RPMI7951 (cell line): ENCODE results near the gene UBAC2. TPM values are rescaled to one million over a fixed set of nuclear protein-coding genes. Genes with fewer than 3 reads are reported as not detected.
A peak's percentile ranks its signal among the peaks of the same experiment; 100 is the strongest.

Experiments used
- DNase-seq: peaks from one replicate; pipeline ENCODE4 v3.0.0-alpha.2; 2012; ENCODE audit warnings: low read depth
- total RNA-seq: library from RNA; depleted of rRNA; stranded (reverse); fragments of >200 nt; shearing (Covaris generic); gene quantifications from 2 replicates; pipeline ENCODE4 v1.2.3, GENCODE V29; 2014

UBAC2 gene
- total RNA-seq, 1 experiment from 2014 or later, result 29.1 TPM

- no peak for DNase-seq
Measured at GRCh38 chr13:99270518-99270917, 69.9 kb downstream of the UBAC2 start.

DNA sequence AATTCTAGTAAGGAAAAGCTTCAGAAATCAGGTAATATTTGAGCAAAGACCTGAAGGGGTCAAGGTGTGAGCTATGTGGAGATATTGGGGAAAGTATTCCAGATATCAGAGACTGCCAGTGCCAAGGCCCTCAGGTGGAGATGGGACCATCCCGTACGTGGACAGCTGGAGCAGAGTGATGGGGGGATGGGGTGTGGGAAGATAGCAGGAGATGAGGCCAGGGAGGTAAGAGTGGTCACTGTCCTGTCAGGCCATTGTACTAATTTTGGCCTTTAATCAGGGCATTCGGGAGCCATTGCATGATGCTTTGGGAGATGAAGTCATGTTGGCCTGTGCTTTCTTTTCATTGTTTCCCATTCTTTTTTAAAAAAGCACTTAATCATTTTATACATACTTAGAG is 70.6 kb downstream of the UBAC2 start:
- no peak for DNase-seq

GRCh38 chr13:99272481-99272880 is 71.8 kb downstream of the UBAC2 start:
- no peak for DNase-seq

GRCh38 chr13:99273128-99273527 is 72.5 kb downstream of the UBAC2 start:
- no peak for DNase-seq

DNA sequence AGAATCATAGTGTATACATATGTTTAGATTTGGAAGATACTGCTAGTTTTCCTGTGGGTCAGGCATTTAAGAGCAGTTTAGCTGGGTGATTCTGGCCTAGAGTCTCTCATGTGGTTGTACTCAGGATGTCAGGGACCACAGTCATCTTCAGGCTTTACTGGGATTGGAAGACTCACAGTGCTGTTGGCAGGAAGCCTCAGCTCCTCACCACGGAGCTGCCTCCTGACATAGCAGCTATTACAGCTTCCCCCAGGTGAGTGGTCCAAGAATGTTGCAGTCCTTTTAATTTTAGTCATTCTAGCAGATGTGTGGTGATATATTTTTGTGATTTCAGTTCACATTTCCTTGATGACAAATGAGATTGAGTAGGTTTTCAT is 74.4 kb downstream of the UBAC2 start:
- peak; percentile 80 for DNase-seq

DNA sequence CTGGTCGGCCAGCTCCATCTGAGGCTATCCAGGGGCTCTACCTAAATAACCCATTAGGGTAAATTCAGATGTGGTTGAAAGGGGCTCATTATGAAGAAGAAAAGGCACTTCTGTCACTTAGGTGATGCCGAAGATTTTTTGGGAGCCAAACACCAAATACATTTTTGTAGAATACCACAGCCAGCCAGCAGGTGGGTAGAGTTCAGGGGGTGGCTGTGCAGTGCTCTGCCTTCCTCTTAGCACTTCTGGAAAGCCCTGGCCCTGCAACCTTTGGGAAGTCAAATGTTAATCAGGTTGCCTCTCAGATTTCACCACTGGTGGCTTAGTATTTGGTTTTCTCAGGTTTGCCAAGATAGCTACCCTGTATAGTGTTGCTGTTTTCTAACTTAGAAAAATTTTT is 76.1 kb downstream of the UBAC2 start:
- no peak for DNase-seq

DNA sequence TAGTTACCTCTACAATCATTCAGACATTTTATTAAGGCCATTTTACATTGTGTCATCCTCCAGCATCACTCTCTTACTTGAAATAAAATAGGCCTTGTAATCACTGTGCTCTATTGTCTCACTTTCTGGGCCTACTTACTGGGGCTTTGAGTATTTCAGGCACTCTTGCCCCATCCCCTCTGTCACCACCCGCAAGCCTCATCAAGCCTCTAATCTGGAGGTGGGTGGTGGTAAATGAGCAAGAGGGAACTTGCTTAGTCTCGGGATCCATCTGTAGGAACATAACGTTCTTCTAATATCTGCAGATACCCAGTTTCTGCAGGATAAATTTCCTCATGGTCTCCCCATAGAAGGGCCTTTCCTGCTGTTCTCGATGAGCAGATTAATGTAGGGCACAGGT is 77.0 kb downstream of the UBAC2 start:
- no peak for DNase-seq

DNA sequence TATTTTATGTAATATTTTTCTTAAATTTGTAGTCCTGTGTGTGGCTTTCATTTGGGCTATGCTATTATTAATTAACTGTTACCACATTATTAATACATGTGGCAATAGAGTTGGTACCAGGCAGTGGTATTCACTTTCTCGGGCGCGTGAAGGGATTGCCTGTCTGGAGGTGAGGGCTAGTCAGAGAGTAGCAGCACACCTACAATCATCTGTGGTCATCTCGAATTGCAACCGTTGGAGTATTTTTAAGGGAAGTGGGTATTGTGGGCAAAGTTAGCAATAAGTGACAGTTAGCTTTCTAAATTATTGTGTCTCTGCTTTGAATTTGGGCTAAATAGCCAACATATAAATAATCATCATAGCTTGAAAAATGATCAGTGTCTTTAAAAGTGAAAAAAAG is 77.5 kb downstream of the UBAC2 start:
- DNase-seq, result no peak

DNA sequence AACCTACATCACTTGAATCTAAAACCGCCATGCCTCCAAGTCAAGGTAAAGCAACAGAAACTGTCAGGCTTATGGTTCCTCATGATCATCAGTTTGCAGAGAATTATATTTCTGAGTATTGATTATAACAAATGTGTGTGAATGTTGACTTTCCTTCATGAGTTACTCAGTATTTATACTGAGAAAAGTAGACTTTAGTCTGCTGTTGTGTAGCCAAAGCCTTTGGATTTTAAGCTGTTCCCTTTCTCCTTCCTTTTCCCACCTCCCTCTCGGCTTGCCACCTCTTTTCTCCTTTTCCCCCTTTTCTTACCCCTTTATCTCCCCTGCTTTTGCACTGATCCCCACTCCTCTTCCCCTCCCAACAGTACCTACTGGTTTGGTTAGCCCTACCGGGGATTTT is 78.2 kb downstream of the UBAC2 start:
- no peak for DNase-seq

DNA sequence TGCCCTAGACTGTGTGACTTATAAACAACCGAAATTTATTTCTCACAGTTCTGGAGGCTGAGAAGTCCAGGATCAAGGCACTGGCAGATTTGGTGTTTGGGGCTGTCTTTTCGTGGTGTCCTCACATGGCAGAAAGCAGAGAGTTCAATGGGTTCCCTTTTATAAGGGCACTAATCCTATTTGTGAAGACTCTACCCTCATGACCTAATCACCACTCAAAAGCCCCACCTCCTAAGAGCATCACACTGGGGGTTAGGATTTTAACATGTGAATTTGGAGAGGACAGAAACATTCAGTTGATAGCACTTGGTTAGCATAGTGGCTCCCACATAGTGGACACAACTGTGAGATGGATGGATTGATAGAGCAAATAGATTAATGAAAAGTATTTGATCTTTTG is 79.0 kb downstream of the UBAC2 start:
- DNase-seq, result no peak

DNA sequence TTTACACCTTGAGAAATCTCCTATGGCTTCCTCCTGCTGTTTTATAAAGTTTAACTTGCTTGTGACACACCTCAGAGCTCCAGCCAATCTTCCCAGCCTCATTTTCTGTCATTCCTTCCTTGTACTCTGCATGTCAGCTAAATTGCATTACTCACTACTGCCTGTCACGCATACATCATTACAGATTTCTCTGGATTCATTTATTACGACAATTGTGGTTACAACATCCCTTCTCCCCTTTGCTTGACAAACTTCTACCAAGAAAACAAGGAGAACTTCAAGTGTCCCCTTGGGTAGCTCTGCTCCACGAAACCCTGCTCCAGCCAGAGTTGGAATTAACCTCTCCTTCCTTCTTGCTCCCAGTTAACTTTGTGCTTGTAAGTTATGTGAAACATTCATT is 79.5 kb downstream of the UBAC2 start:
- DNase-seq, result peak; percentile 79

- peak; percentile 9 for DNase-seq
Measured at GRCh38 chr13:99281811-99282263, 81.2 kb downstream of the UBAC2 start.

DNA sequence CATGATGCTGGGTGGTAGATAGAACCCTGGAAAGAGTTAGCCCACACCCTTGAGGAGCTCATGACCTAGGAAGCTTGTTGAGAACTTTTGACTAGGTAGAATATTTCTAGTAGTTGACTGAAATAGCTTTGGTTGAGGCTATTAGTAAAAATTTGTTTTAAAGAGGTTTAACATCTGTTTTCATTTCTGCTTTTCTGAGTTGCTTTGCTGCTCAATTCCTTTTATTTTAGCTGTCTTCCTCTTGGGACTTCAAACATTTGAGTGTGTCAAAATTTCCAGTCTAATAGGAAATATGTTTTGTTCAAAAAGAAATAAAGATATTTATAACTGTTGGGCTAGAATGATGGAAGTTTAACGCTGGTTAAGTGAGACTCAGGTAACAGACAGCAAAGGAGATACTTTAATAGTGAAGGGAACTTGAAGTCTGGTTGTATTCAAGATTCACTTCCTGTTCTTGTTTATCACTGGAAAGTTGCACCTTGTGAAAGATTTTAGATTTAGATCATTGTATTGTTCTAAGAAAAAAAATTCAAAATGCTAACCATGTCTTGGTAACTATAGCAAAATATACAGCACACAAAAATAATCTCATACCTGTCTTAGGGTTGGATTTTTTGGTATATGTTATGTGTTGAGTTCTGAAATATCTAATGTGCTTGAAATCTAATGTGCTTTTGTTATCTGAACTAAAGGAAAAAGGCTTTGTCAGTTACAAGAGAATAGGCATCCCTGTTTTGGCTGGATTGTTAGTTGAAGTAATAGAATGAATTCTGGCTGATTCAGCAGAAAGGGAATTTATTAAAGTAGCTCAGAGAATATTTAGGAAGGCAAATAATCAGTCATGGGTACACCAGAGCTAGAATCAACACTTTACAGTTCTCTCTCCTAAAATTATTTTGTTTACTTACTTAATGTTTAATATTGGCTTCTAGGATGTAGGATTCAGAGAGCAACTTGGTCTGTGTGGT is 81.9 kb downstream of the UBAC2 start:
- no peak for DNase-seq

GRCh38 chr13:99285432-99286182 is 85.0 kb downstream of the UBAC2 start:
- DNase-seq, result no peak

DNA sequence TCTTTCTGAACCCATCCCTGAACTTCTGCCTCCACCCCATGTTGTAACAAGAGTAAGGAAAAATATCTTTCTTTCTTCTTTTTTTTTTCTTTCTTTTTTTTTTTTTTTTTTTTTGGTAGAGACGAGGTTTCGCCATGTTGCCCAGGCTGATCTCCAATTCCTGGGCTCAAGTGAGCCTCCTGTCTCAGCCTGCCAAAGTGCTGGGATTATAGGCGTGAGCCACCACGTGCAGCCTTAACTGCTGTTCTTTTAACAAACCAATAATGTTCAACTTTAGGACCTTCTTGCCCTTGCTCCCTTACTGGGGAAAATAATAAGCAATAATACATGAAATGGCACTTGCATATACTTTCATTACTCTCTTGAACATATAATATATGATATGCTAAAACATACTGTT is 86.9 kb downstream of the UBAC2 start:
- DNase-seq, result no peak

DNA sequence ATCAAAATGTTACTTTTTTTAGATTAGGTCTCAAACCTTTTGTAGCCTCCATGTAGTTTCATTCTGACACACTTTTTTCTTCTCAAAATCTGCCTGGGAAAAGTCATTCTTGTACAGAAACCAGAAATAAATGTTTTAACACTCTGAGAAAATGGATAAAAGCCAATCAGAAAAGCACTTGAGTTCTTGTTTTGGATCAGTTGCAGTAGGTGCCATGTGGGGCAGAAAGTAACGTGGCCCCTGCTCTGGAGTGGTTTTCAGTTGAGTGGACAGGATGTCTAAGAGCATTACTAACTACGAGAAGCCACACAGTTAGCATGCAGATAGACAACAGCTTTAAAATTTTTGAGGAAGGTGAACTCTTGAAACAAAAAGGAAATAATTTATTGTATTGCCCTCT is 87.4 kb downstream of the UBAC2 start:
- peak; percentile 28 for DNase-seq

DNA sequence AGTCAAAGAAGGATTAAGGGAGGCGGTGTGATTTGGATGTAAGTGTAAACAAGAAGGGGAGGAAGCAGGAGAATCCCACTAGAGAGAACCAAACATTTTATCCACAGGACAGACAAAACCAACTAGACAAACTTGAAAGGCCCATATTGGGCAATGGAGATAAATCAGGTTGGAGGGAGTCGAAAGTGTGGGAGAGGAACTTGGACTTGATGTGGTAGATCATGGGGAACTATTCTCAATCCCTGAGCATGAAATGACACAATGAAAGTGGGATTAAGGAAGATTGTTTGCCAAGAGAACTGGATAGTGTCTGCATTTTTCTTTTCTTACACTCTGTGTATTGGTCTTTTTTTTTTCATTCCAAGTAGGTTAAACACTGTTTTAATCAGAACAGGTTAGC is 88.6 kb downstream of the UBAC2 start:
- no peak for DNase-seq

- no peak for DNase-seq
Measured at GRCh38 chr13:99289674-99290337, 89.2 kb downstream of the UBAC2 start.

DNA sequence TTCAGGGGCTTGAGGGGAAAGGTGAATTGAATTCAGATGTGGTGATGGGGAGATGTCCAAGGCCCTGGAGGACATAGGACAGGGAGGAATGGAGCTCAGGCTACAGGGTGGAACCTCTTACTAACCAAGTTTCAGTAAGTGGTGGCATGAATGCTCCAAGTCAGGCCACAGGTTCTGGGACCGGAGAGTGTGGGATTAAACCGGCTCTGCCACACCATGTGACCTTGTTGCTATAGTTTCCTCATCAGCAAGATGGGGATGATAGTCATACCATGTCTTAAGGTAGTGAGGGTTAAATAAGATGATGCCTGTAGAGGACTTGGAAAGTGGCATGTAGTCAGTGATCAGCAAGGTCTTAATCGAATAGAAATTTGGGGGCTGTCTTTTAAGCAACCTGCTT is 90.2 kb downstream of the UBAC2 start:
- DNase-seq, result no peak

- no peak for DNase-seq
Measured at GRCh38 chr13:99293178-99293577, 92.5 kb downstream of the UBAC2 start.

- DNase-seq, result no peak
Measured at GRCh38 chr13:99294198-99294597, 93.5 kb downstream of the UBAC2 start.

- DNase-seq, result no peak
Measured at GRCh38 chr13:99294958-99295357, 94.3 kb downstream of the UBAC2 start.
